NB4 (cell line): Measurements from ENCODE around the gene EPHA4.

Experiments
- MYC ChIP-seq: IDR thresholded peaks from 2 replicates; pipeline ENCODE4 v1.6.1; 2011; ENCODE audit warnings: low read depth, low read length
- POLR2A ChIP-seq: IDR thresholded peaks from 2 replicates; pipeline ENCODE4 v1.6.1; 2011; ENCODE audit warnings: mild to moderate bottlenecking; ENCODE audit not compliant: insufficient read length; ENCODE audit errors: extremely low read depth
- TF ChIP-seq, protein P1 (sequence below): IDR thresholded peaks from one replicate; pipeline ENCODE4 v1.5.1; 2012; ENCODE audit warnings: low read depth, low read length
- TF ChIP-seq, protein P2 (sequence below): IDR thresholded peaks from 2 replicates; pipeline ENCODE4 v1.6.1; 2011; ENCODE audit warnings: low read depth, low read length

DNA sequence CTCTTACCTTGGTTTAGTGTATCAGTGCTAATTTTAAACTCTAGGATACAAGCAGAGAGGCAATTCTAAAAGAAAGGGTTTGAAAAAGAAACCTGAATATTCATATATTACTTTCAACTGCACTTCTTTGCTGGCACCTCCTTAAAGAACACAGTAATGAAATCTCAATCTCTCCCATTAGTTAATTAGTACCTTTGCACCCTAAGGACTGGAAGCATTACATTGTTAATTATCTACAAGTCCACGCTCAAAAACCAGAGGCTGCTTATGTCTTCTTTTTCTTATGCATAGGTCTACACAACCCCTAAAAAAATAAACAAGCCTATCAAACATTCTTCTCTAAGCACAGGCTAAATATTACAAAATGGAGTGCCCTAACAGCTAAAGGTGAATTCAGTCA is 20.2 kb downstream of the EPHA4 start:
- TF ChIP-seq, protein P1, sequence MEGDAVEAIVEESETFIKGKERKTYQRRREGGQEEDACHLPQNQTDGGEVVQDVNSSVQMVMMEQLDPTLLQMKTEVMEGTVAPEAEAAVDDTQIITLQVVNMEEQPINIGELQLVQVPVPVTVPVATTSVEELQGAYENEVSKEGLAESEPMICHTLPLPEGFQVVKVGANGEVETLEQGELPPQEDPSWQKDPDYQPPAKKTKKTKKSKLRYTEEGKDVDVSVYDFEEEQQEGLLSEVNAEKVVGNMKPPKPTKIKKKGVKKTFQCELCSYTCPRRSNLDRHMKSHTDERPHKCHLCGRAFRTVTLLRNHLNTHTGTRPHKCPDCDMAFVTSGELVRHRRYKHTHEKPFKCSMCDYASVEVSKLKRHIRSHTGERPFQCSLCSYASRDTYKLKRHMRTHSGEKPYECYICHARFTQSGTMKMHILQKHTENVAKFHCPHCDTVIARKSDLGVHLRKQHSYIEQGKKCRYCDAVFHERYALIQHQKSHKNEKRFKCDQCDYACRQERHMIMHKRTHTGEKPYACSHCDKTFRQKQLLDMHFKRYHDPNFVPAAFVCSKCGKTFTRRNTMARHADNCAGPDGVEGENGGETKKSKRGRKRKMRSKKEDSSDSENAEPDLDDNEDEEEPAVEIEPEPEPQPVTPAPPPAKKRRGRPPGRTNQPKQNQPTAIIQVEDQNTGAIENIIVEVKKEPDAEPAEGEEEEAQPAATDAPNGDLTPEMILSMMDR, result no peak
- TF ChIP-seq POLR2A (no peak), MYC (no peak)
- TF ChIP-seq, protein P2, sequence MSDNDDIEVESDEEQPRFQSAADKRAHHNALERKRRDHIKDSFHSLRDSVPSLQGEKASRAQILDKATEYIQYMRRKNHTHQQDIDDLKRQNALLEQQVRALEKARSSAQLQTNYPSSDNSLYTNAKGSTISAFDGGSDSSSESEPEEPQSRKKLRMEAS, result no peak
